GM12801 (cell line): ENCODE results near the gene PDE4B.

ENCODE experiments used
- CTCF ChIP-seq: IDR thresholded peaks from one replicate; pipeline ENCODE4 v1.5.1; 2011; ENCODE audit warnings: control low read depth; ENCODE audit not compliant: insufficient read length; ENCODE audit errors: extremely low read depth

PDE4B gene

GRCh38 chr1:66147226-66147835, 354.6 kb downstream of the PDE4B start:
- no peak for TF ChIP-seq CTCF

GRCh38 chr1:66152034-66152433, 359.3 kb downstream of the PDE4B start:
- TF ChIP-seq CTCF: no peak

- no peak for TF ChIP-seq CTCF
Observed at GRCh38 chr1:66154394-66154793, 361.7 kb downstream of the PDE4B start.

GRCh38 chr1:66156144-66156543, 363.4 kb downstream of the PDE4B start:
- no peak for TF ChIP-seq CTCF

- TF ChIP-seq CTCF: no peak
Observed at GRCh38 chr1:66159800-66160199, 367.1 kb downstream of the PDE4B start.

- no peak for TF ChIP-seq CTCF
Observed at GRCh38 chr1:66160719-66161118, 368.0 kb downstream of the PDE4B start.

- TF ChIP-seq CTCF: no peak
Observed at GRCh38 chr1:66166753-66167152, 374.1 kb downstream of the PDE4B start.
